ENCODE data around the gene CTBP2.

GRCh38 chr10:125141150-125141859 lies 19.1 kb downstream of the CTBP2 start:
- no peak for TF ChIP-seq CTCF (conservative IDR thresholded peaks at IDR 0.05)
- no peak for TF ChIP-seq ZFX (IDR thresholded peaks at IDR 0.05)

All from C4-2B (cell line).